ENCODE measurements around the gene SLC7A1.

- TF ChIP-seq EZH2phosphoT487 (IDR thresholded peaks at IDR 0.05; ENCODE audit: low read depth, severe bottlenecking, unreplicated experiment) (no peak), CTCF (IDR thresholded peaks at IDR 0.05; ENCODE audit: poor library complexity) (no peak), EZH2 (IDR thresholded peaks at IDR 0.05; ENCODE audit: borderline replicate concordance) (no peak)
Observed at GRCh38 chr13:29489650-29490560, 105.6 kb downstream of the SLC7A1 start.

Measured in hepatocyte (in vitro differentiated cells).